HepG2 (cell line): Measurements from ENCODE around the gene CLEC16A. TPM values are rescaled to one million over a fixed set of nuclear protein-coding genes. Genes with fewer than 3 reads are reported as not detected.

Source experiments
- DRAP1 ChIP-seq: IDR thresholded peaks from 2 replicates; pipeline ENCODE4 v1.6.1; 2016; ENCODE audit warnings: missing genetic modification reagents, missing compliant biosample characterization
- ISX ChIP-seq: sonication (generic); formaldehyde crosslinking; conservative IDR thresholded peaks from 2 replicates; pipeline ENCODE4 v1.5.0; 2020; ENCODE audit warnings: missing genetic modification reagents
- KLF9 ChIP-seq: IDR thresholded peaks from 2 replicates; pipeline ENCODE4 v1.6.1; 2016; ENCODE audit warnings: low read depth
- NCOA2 ChIP-seq: sonication (generic); formaldehyde crosslinking; IDR thresholded peaks from 2 replicates; pipeline ENCODE4 v1.8.0; 2022; ENCODE audit warnings: inconsistent platforms
- NR2F2 ChIP-seq: IDR thresholded peaks from 2 replicates; pipeline ENCODE4 v1.6.1; 2012; ENCODE audit warnings: low read depth, inconsistent platforms, borderline replicate concordance
- SALL2 ChIP-seq: sonication (generic); formaldehyde crosslinking; IDR thresholded peaks from 2 replicates; pipeline ENCODE4 v1.8.1; 2023; ENCODE audit warnings: mild to moderate bottlenecking, missing genetic modification reagents, inconsistent platforms
- SP1 ChIP-seq, 2 experiments: fragments of 450-650 bp in 1 of 2; sonication (generic) in 1 of 2; formaldehyde crosslinking in 1 of 2; IDR thresholded peaks; 2 replicates each; pipeline versions ENCODE4 v1.4.0 to v1.6.1; 2016 to 2020; ENCODE audit warnings: missing genetic modification reagents in 1 of 2
- STAG1 ChIP-seq: sonication (generic); formaldehyde crosslinking; IDR thresholded peaks from 2 replicates; pipeline ENCODE4 v1.4.0; 2020; ENCODE audit warnings: missing genetic modification reagents
- THRA ChIP-seq: sonication (generic); formaldehyde crosslinking; IDR thresholded peaks from 2 replicates; pipeline ENCODE4 v1.4.0; 2020; ENCODE audit warnings: missing genetic modification reagents, borderline replicate concordance
- ZBTB2 ChIP-seq: sonication (generic); formaldehyde crosslinking; IDR thresholded peaks from 2 replicates; pipeline ENCODE4 v1.8.0; 2022; ENCODE audit warnings: low read depth, missing genetic modification reagents
- ZNF260 ChIP-seq: sonication (generic); formaldehyde crosslinking; IDR thresholded peaks from 2 replicates; pipeline ENCODE4 v1.4.0; 2020; ENCODE audit warnings: missing genetic modification reagents, low read depth, mild to moderate bottlenecking, borderline replicate concordance
- ZNF546 ChIP-seq: sonication (generic); formaldehyde crosslinking; conservative IDR thresholded peaks from 2 replicates; pipeline ENCODE4 v1.8.1; 2023; ENCODE audit warnings: mild to moderate bottlenecking, missing genetic modification reagents
- ZNF597 ChIP-seq: sonication (generic); formaldehyde crosslinking; IDR thresholded peaks from 2 replicates; pipeline ENCODE4 v1.5.0; 2020; ENCODE audit warnings: missing genetic modification reagents
- ZNF609 ChIP-seq: sonication (generic); formaldehyde crosslinking; IDR thresholded peaks from 2 replicates; pipeline ENCODE4 v1.4.0; 2020; ENCODE audit warnings: mild to moderate bottlenecking, missing genetic modification reagents, borderline replicate concordance
- ZNF703 ChIP-seq: sonication (generic); formaldehyde crosslinking; IDR thresholded peaks from 2 replicates; pipeline ENCODE4 v1.5.1; 2020; ENCODE audit warnings: missing genetic modification reagents, mild to moderate bottlenecking, moderate library complexity, borderline replicate concordance
- ZNF839 ChIP-seq: sonication (generic); formaldehyde crosslinking; IDR thresholded peaks from 2 replicates; pipeline ENCODE4 v1.4.0; 2020; ENCODE audit warnings: missing genetic modification reagents, mild to moderate bottlenecking, borderline replicate concordance
- ZSCAN20 ChIP-seq: sonication (generic); formaldehyde crosslinking; IDR thresholded peaks from 2 replicates; pipeline ENCODE4 v1.4.0; 2020; ENCODE audit warnings: missing genetic modification reagents, mild to moderate bottlenecking, borderline replicate concordance
- polyA plus RNA-seq, 8 experiments: library from polyadenylated mRNA; depleted of rRNA in 3 of 8; stranded (reverse) in 7 of 8; unstranded in 1 of 8; fragments of >200 nt; fragmentation: Illumina TruSeq in 4 of 8; extraction: Trizol in 4 of 8; gene quantifications; 2 replicates each; pipeline versions ENCODE4 v1.2.1 to v1.2.3, GENCODE V29; 2011 to 2016; ENCODE audit warnings: low read depth in 4 of 8, missing spikeins in 1 of 8, mixed read lengths in 1 of 8; ENCODE audit not compliant: insufficient read depth in 1 of 8
- total RNA-seq, 5 experiments: library from RNA; depleted of rRNA; stranded (reverse); fragments of >200 nt; fragmentation: Illumina TruSeq; extraction: Trizol; gene quantifications; 2 replicates each; pipeline ENCODE4 v1.2.3, GENCODE V29; 2016; ENCODE audit warnings: low read depth in 1 of 5
- TF ChIP-seq, protein P1 (sequence below): sonication (generic); formaldehyde crosslinking; IDR thresholded peaks from 2 replicates; pipeline ENCODE4 v1.8.1; 2023; ENCODE audit warnings: mild to moderate bottlenecking, missing genetic modification reagents

CLEC16A gene
- total and polyA plus RNA-seq, 2 of the 13 experiments (the other 11 are each of a cell fraction or from before 2014, with no cell fraction given) = 8.5 to 10.3 TPM

DNA sequence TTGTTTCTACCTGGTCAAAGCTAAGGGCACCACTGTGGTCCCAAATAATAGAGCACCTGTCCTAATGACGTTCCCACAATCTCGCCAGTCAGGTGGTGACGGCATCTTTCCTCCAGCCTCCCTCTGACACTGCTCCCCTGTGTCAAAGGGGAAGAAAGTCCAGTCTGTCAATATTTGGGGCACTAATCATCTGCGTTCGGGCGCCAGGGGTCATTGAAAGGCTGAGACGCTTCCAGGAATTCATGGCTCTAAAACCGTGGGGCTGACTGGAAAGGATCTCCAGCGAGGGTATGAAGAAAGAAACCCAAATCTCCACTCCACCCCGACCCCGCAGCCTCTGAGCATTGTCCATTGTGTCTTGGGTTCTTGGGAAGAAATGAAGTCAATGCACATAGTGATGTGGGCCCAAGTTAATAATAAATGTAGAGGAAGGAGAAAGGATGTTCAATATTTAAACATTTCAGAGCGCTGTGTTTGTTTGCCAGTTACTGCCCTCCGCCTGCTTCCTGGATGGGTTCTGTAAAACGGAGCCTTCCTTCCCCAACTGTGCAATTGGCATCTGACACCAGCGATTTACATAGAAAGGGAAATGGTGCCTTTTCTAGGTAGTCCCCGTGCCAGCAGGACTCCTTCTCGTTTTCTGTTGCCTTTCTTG lies 208.4 kb downstream of the CLEC16A start (continued):
- TF ChIP-seq NCOA2 (CRISPR knock-in tag) = peak; percentile 71; the same call in 1 of the 2 replicates
- TF ChIP-seq NR2F2 = peak; percentile 49; the same call in 1 of the 2 replicates
- TF ChIP-seq ZNF609 (CRISPR knock-in tag) = peak; percentile 50; the same call in 1 of the 2 replicates
- TF ChIP-seq, protein P1, sequence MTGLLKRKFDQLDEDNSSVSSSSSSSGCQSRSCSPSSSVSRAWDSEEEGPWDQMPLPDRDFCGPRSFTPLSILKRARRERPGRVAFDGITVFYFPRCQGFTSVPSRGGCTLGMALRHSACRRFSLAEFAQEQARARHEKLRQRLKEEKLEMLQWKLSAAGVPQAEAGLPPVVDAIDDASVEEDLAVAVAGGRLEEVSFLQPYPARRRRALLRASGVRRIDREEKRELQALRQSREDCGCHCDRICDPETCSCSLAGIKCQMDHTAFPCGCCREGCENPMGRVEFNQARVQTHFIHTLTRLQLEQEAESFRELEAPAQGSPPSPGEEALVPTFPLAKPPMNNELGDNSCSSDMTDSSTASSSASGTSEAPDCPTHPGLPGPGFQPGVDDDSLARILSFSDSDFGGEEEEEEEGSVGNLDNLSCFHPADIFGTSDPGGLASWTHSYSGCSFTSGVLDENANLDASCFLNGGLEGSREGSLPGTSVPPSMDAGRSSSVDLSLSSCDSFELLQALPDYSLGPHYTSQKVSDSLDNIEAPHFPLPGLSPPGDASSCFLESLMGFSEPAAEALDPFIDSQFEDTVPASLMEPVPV (CRISPR knock-in tag) = peak; percentile 40; the same call in 1 of the 2 replicates
- no peak for TF ChIP-seq ZNF839 (CRISPR knock-in tag)
- TF ChIP-seq ZNF703 (CRISPR knock-in tag) = no peak
- no peak for TF ChIP-seq ZSCAN20 (CRISPR knock-in tag)
- no peak for TF ChIP-seq ZNF546
- TF ChIP-seq ZBTB2 (CRISPR knock-in tag) = no peak
- TF ChIP-seq DRAP1 = no peak
- no peak for TF ChIP-seq SP1 (IDR thresholded peaks at IDR 0.05)
- TF ChIP-seq SP1 (CRISPR knock-in tag; IDR thresholded peaks at IDR 0.05) = peak; percentile 16; the same call in 1 of the 2 replicates
- TF ChIP-seq SALL2 (CRISPR knock-in tag) = no peak
- peak; percentile 14; the same call in 1 of the 2 replicates for TF ChIP-seq THRA
- no peak for TF ChIP-seq ISX (CRISPR knock-in tag)
- TF ChIP-seq STAG1 (CRISPR knock-in tag) = no peak; the same call in 1 of the 2 replicates
- TF ChIP-seq KLF9 (CRISPR knock-in tag) = no peak
- TF ChIP-seq ZNF260 (CRISPR knock-in tag) = no peak
- no peak for TF ChIP-seq ZNF597
